GM12891 (cell line): ENCODE measurements around the gene MDC1.

ENCODE experiments used
- DNase-seq: peaks from one replicate; pipeline ENCODE4 v3.0.0; 2011; ENCODE audit warnings: low spot score; ENCODE audit not compliant: insufficient read length
- FAIRE-seq: peaks from 2 replicates; lab custom pipeline; 2011; peaks lifted over from hg19 to GRCh38; lab: Jason Lieb, UNC
- PAX5 ChIP-seq: IDR thresholded peaks from 2 replicates; pipeline ENCODE4 v1.6.1; 2011; ENCODE audit warnings: low read length, moderate library complexity, mild to moderate bottlenecking; ENCODE audit not compliant: insufficient read depth, severe bottlenecking
- POLR2A ChIP-seq: IDR thresholded peaks from 2 replicates; pipeline ENCODE4 v1.6.1; 2011; ENCODE audit warnings: low read depth, low read length, control low read depth
- POLR2AphosphoS5 ChIP-seq: IDR thresholded peaks from 2 replicates; pipeline ENCODE4 v1.6.1; 2011; ENCODE audit warnings: low read depth, low read length, control low read depth
- POU2F2 ChIP-seq: IDR thresholded peaks from 2 replicates; pipeline ENCODE4 v1.6.1; 2011; ENCODE audit warnings: low read depth, mild to moderate bottlenecking, control low read depth, low read length, moderate library complexity
- SPI1 ChIP-seq: IDR thresholded peaks from 2 replicates; pipeline ENCODE4 v1.6.1; 2011; ENCODE audit warnings: low read depth, low read length, control low read depth
- TAF1 ChIP-seq: IDR thresholded peaks from 2 replicates; pipeline ENCODE4 v1.6.1; 2011; ENCODE audit warnings: low read depth, low read length, control low read depth

The MDC1 gene

DNA sequence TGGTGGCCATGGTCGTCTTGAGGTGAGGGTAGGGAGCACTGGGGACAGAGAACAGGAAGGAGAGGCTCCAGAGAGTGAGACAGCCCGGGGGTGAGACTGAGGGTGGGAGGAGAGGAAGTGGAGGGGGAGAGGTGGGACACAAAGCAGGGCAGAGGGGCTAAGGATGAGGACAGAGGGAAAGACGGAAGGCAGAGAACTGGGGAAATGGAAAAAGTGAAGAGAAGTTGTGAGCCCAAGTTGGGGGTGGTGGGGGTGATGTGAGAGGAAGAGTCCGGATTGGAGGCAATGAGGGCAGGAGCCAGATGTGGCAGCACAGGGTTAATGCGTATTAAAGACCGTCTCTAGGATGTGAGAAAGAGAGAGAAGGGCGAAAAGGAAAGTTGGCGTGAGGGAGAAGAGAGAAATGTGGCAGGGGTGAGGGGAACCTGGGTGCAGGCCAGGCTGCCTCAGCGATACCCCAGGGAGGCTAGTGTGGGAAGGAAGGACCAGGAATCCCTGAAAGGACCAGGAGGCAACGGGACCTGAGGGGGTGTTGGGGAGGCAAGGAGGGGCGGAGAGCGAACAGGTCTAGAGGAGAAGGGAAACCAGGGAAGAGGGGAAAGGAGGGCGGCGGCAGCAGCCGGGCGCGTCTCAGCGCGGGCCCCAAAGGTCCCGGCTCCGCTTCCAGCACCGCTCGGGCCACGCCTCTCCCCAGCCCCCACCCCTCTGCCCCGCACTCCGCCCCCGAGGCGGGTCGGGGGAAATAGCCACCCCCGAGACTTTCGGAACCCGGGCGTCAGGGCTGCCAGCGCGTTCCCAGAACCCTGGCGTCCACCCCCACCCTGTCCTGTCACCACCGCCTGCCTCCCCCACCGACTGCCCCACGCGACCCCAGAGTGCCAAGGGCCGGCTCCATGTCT lies 30.8 kb downstream of the MDC1 start, which contains the start of gene PPP1R18:
Gene PPP1R18, minus strand, starts transcription at position 637 of the 899 bp plus-strand sequence. Its CDS starts 627 bp downstream, at position 10.
- DNase-seq, result peak; percentile 54

DNA sequence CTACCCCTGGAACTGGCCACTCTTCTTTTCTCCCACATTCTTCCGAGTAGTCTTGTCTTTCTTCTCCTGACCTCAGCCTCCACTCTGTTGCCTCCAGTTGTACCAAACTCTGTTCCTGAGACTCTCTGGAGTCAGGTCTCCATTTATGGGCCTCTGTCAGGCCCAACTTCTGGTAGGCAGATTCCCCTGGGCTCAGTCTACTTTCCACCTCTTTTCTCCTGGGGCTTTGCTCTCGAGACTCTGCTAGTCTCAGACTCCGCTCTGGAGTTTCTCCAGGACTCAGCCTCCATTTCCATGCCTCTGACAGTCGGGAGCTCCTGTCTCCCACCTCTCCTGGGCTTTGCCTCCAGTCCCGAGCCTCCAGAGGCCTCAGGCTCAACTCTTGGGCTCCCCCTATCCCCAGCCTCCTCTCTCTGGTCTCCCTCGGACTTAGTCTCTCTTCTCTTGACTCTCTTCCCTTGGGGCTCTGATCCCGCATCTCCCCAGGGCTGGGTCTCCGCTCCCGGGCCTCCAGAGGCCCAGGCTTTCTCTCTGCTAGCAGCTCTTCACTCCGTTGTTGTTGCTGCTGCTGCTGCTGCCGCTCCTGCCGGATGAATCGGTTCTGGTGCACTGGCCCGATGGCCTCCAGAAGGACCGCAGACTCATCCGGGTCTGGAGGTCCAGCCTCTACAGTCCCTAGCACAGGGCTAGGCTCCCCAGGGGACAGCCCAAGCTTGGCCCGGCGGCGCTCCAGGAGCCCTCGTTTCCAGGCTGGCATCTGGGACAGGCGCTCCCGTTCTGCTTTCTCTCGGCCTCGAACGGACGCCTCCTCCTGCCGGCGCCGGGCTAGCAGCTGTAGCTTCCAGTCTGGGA lies 31.7 kb downstream of the MDC1 start:
- DNase-seq (no peak), FAIRE-seq (no peak)
- TF ChIP-seq SPI1, result no peak
- TF ChIP-seq POLR2A, result no peak
- TF ChIP-seq POLR2AphosphoS5, result no peak
- no peak for TF ChIP-seq PAX5
- TF ChIP-seq POU2F2, result no peak
- TF ChIP-seq TAF1, result no peak

More for the DNA sequence above, 30.8 kb downstream of the MDC1 start, which contains the start of gene PPP1R18:
- peak; percentile 33 for FAIRE-seq
- TF ChIP-seq PAX5 (no peak), POU2F2 (no peak), SPI1 (peak; percentile 45), POLR2AphosphoS5 (no peak)

DNA sequence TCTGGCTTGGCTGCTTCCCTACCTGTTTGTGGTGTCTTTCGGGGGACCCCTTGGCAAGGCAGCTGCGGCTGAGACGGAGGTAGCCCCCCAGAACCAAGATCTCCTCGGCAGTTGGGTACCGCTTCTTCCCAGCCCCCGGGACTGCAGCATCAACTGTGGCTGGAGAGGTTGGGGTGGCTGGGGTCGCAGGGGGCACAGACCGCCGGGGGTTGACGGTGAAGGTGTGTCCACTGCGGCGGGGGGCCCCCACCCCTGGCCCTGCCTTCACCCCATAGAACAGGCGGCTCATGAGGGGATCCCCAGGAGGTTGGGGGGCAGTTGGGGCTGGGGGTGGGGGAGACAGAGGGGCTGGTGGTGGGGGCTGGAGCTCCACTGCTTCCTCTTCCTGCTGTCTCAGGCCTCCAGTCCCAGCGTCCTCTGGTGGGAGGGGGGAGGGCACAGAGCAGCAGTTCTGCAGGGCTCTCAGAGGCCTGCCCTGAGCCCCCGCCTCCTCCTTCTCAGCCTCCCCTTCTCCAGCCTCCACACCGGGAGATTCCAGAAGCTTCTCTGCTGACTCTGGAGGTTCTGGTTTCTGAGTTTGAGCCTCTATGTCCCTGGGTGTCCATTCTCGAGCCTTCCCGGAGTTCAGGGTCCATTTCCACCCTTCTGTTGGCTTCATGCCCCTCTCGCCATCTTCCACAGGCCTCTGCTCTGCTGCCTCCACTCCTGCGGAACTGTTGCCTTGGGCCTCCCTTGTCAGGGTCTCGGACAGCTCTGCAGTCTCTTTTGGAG lies 32.5 kb downstream of the MDC1 start:
- no peak for FAIRE-seq
- DNase-seq, result peak; percentile 48

DNA sequence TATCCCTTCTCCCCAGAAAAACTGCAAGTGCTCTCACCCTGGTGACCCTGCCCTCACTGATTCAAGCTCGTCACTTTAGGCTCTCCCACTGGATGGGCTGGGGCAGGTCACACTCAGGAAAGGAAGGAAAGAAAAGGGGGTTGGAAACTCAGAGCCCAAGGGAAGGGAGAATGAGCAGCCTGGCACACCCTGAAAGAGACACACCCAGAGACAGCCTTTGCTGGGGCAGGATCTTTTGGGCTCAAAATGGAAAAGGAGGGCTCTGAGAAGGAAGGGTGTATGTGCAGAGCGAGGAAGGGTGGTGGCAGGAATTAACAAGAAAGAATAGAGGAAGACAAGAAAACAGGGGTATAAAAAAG lies 33.1 kb downstream of the MDC1 start:
- FAIRE-seq (no peak), DNase-seq (no peak)
- TF ChIP-seq PAX5 (no peak), POU2F2 (no peak), TAF1 (no peak), POLR2AphosphoS5 (no peak), POLR2A (no peak), SPI1 (no peak)

More for the DNA sequence above, 32.5 kb downstream of the MDC1 start:
- no peak for TF ChIP-seq POU2F2
- TF ChIP-seq SPI1, result no peak
- TF ChIP-seq POLR2AphosphoS5, result no peak
- no peak for TF ChIP-seq PAX5
- TF ChIP-seq TAF1, result no peak
- TF ChIP-seq POLR2A, result no peak

DNA sequence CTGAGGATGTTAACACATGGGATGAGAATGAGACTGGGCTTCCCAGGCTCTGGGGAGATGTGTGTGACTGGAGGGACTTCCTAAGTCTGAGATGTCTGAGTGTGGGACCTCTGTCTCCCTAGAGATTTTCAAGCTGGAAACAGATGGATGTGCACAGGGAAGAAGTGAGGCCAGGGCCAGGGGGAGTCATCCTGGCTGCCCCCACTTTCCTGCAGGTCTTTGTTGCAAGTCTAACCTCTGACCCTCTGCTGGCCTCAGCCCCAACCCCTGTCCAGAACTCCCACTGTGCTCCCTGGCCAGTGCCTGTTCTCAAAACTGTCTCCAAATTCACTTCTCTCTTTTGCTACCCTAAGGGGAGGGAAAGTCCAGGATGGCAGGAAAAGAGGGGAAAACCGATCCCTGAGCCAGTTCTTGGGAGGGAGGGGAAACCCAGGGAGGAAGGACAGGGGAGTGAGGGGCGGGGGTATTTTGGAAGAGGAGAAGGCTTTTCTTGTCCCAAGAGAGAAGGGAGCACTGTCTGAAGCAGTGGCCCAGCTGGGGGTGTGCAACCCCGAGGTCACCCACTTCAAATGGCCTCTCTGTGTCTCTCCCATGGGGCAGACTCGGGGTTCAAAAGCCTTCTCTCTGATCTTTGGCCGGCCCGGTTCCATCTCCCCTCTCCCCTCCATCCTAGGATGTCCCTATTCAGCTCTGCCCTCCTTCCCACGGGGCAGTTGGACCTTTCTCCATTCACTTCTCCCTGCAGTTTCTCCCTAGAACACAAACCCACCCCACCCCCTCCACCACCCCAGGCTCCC lies 33.7 kb downstream of the MDC1 start:
- FAIRE-seq, result no peak
- DNase-seq, result no peak
- no peak for TF ChIP-seq POLR2AphosphoS5
- TF ChIP-seq SPI1, result 0 out of 2 replicates have a peak, but pooled peaks have one; percentile 10
- no peak for TF ChIP-seq TAF1
- no peak for TF ChIP-seq POU2F2

DNA sequence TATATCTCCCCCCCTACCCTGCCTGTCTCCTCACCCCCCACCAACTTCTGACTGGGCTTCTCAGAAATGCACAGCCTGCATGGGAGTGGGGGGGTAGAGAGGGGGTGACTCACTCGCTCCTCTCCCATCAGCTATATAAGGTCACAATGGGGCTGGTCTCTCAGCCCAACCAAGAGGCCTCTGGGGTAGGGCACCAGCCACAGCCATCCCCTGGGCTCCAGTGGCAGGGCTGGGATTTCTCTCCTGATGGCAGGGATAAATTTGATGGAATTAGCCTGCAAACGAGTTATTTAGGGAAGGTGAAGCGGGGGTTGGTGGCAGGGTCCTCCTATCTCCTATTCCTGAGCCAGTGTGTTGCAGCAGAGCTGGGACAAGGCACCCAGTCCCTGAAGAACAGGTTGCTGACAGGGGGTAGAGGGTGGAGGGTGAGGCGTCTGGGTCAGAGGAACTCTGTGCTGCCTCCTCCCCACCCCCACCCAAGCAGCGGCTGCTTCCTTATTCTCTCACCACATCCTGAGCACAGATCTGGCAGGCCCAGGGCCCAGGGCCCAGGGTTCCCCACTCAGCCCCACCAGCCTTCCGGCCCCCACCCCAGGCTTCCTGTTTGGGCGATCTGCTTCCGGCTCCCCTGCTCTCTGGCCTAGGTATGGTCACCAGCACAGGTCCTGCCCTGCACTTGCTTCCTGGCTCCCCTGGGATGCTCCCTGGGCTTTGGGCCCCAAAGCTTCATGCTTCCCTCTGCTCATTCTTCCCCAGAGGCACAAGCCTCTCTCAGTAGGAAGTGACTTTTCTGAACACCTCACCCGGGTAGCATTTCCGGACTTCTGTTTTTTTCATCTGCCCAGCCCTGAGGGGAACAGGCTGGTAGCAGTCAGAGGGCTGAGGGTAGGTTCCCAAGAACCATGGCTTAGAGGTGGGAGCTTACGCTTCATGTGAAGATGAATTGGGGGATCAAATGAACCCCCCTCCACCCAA lies 34.7 kb downstream of the MDC1 start:
- FAIRE-seq (peak; percentile 79), DNase-seq (peak; percentile 77)
- TF ChIP-seq POU2F2, result peak; percentile 29; the same call in 1 of the 2 replicates
- peak; percentile 68 for TF ChIP-seq POLR2AphosphoS5
- peak; percentile 65 for TF ChIP-seq TAF1
- TF ChIP-seq PAX5, result no peak
- peak; percentile 70; the same call in 1 of the 2 replicates for TF ChIP-seq POLR2A
- TF ChIP-seq SPI1, result peak; percentile 70

DNA sequence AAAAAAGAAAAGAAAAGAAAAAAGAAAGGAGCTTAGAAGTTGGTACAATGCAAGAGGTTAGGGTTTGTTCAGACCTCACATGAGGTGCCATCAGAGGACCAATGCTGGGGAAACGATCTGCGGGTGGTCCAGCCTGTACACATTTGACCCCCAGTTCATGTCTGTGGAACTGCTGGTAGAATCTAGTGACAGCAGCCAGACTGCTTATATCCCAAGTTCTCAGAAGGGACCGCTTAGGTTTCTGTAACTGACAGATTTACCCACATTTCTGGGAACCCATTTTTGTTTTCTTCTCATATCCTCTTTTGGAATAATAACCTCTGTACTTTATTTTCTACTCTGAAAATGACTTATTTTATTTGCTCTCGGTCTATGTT lies 35.3 kb downstream of the MDC1 start:
- no peak for TF ChIP-seq PAX5
- TF ChIP-seq SPI1, result peak; percentile 62
- TF ChIP-seq POU2F2, result no peak
- TF ChIP-seq TAF1, result no peak
- FAIRE-seq (no peak), DNase-seq (no peak)
